ENCODE data around the gene TULP1.

GRCh38 chr6:35516712-35517111 is 4.0 kb upstream of the TULP1 start:
- TF ChIP-seq CTCF (IDR thresholded peaks at IDR 0.05; ENCODE audit: low read length): no peak
- TF ChIP-seq EZH2 (IDR thresholded peaks at IDR 0.05; ENCODE audit: borderline replicate concordance, low read length): no peak
